Hepatocyte (in vitro differentiated cells): Measurements from ENCODE around the gene SLC22A23. TPM values are rescaled to one million over a fixed set of nuclear protein-coding genes. Genes with fewer than 3 reads are reported as not detected.

Experiments
- DNase-seq: peaks from one replicate; pipeline ENCODE4 v3.0.0-alpha.2; 2016; ENCODE audit warnings: low spot score
- H2AFZ ChIP-seq: fragments of 200-600 bp; sonication (generic); 2 replicates; pipeline ENCODE4 v1.6.0; 2016; ENCODE audit warnings: antibody characterized with exemption, mild to moderate bottlenecking
- H3K27ac ChIP-seq: fragments of 200-600 bp; sonication (generic); 2 replicates; pipeline ENCODE4 v1.5.1; 2016; ENCODE audit warnings: mild to moderate bottlenecking
- H3K27me3 ChIP-seq: fragments of 200-600 bp; sonication (generic); 2 replicates; pipeline ENCODE4 v1.6.1; 2016
- H3K36me3 ChIP-seq: fragments of 200-600 bp; sonication (generic); replicated peaks from 2 replicates; pipeline ENCODE4 v1.5.1; 2016; ENCODE audit warnings: low read depth; ENCODE audit not compliant: insufficient read depth
- H3K4me1 ChIP-seq: fragments of 200-600 bp; sonication (generic); 2 replicates; pipeline ENCODE4 v1.5.1; 2016; ENCODE audit warnings: mild to moderate bottlenecking, moderate library complexity; ENCODE audit not compliant: insufficient read depth
- H3K4me2 ChIP-seq: fragments of 200-600 bp; sonication (generic); 2 replicates; pipeline ENCODE4 v1.6.0; 2016
- H3K4me3 ChIP-seq: fragments of 200-600 bp; sonication (generic); 2 replicates; pipeline ENCODE4 v1.5.1; 2016; ENCODE audit warnings: mild to moderate bottlenecking
- H3K79me2 ChIP-seq: fragments of 200-600 bp; sonication (generic); 2 replicates; pipeline ENCODE4 v1.6.0; 2017; ENCODE audit warnings: mild to moderate bottlenecking
- H3K9me2 ChIP-seq: fragments of 200-600 bp; sonication (generic); replicated peaks from 2 replicates; pipeline ENCODE4 v1.6.0; 2017; ENCODE audit warnings: mild to moderate bottlenecking; ENCODE audit not compliant: insufficient read depth
- H3K9me3 ChIP-seq: fragments of 200-600 bp; sonication (generic); 2 replicates; pipeline ENCODE4 v1.5.1; 2016; ENCODE audit warnings: low read depth, mild to moderate bottlenecking
- H4K20me1 ChIP-seq: fragments of 200-600 bp; sonication (generic); 2 replicates; pipeline ENCODE4 v1.6.0; 2016; ENCODE audit warnings: mild to moderate bottlenecking; ENCODE audit not compliant: insufficient read depth, poor library complexity, severe bottlenecking
- EZH2 ChIP-seq: fragments of 200-600 bp; sonication (generic); IDR thresholded peaks from 2 replicates; pipeline ENCODE4 v1.6.1; 2016; ENCODE audit warnings: antibody characterized with exemption, mild to moderate bottlenecking, borderline replicate concordance
- EZH2phosphoT487 ChIP-seq: fragments of 200-600 bp; sonication (generic); IDR thresholded peaks from one replicate; pipeline ENCODE4 v1.6.1; 2018; ENCODE audit warnings: antibody characterized with exemption, mild to moderate bottlenecking, low read depth, moderate library complexity; ENCODE audit not compliant: unreplicated experiment, severe bottlenecking
- WGBS: methylation state at CpG from one replicate; pipeline ENCODE4 v1.1.6; 2016; ENCODE audit warnings: low lambda C conversion rate; ENCODE audit errors: missing lambda C conversion rate; 5-methylcytosine and 5-hydroxymethylcytosine counted together
- polyA plus RNA-seq: library from polyadenylated mRNA; unstranded; fragments of >200 nt; fragmentation: Nextera tagmentation; extraction: Ambion mirVana; gene quantifications from 2 replicates; pipeline ENCODE4 v1.2.1, GENCODE V29; 2016
- total RNA-seq: library from RNA; depleted of rRNA; stranded (reverse); fragments of >200 nt; gene quantifications from 2 replicates; pipeline ENCODE4 v1.2.3, GENCODE V29; 2014
- TF ChIP-seq, protein P1 (sequence below): fragments of 200-600 bp; sonication (generic); IDR thresholded peaks from 2 replicates; pipeline ENCODE4 v1.5.1; 2016; ENCODE audit warnings: antibody characterized with exemption, mild to moderate bottlenecking; ENCODE audit not compliant: poor library complexity

SLC22A23 gene
- total and polyA plus RNA-seq, 2 experiments from 2014 or later, result 14.3 to 14.8 TPM

DNA sequence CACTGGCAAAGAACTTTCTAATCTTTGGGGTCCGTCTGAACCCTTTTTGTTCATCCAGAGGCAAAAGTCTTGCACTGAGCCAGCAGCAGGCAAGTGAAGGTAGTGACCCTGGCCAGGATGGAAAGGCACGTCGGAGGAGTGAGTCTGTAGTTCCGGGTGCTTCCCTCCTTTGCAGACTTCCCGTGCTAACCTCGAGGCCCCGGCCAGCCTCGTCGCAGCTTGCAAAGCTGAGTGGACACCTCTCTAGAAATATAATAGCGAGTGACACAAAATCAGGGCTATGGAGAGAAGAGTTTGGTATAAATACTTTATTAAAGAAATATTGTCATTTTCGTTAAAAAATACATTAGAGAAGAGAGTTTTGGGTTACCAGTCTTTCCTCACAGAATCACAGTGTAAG lies 188.2 kb downstream of the SLC22A23 start:
- TF ChIP-seq EZH2 (no peak), EZH2phosphoT487 (no peak)
- TF ChIP-seq, protein P1, sequence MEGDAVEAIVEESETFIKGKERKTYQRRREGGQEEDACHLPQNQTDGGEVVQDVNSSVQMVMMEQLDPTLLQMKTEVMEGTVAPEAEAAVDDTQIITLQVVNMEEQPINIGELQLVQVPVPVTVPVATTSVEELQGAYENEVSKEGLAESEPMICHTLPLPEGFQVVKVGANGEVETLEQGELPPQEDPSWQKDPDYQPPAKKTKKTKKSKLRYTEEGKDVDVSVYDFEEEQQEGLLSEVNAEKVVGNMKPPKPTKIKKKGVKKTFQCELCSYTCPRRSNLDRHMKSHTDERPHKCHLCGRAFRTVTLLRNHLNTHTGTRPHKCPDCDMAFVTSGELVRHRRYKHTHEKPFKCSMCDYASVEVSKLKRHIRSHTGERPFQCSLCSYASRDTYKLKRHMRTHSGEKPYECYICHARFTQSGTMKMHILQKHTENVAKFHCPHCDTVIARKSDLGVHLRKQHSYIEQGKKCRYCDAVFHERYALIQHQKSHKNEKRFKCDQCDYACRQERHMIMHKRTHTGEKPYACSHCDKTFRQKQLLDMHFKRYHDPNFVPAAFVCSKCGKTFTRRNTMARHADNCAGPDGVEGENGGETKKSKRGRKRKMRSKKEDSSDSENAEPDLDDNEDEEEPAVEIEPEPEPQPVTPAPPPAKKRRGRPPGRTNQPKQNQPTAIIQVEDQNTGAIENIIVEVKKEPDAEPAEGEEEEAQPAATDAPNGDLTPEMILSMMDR, result no peak
- H3K4me1 ChIP-seq, result no peaks in the 10 kb centered on the region
- no peak overlapping the region for H3K4me3 ChIP-seq
- peaks cover 5% of the 10 kb centered on the region for H3K79me2 ChIP-seq
- H3K27me3 ChIP-seq, result no peaks in the 10 kb centered on the region
- peaks cover 3% of the 10 kb centered on the region for H4K20me1 ChIP-seq
- no peaks in the 10 kb centered on the region for H3K36me3 ChIP-seq
- 96% methylated on average over 11 of the region's 11 CpGs for WGBS
- no peaks in the 10 kb centered on the region for H3K9me2 ChIP-seq
- DNase-seq, result no peak
- H3K9me3 ChIP-seq, result no peaks in the 10 kb centered on the region
- no peak overlapping the region for H2AFZ ChIP-seq
- no peak overlapping the region for H3K4me2 ChIP-seq
- H3K27ac ChIP-seq, result no peak overlapping the region

DNA sequence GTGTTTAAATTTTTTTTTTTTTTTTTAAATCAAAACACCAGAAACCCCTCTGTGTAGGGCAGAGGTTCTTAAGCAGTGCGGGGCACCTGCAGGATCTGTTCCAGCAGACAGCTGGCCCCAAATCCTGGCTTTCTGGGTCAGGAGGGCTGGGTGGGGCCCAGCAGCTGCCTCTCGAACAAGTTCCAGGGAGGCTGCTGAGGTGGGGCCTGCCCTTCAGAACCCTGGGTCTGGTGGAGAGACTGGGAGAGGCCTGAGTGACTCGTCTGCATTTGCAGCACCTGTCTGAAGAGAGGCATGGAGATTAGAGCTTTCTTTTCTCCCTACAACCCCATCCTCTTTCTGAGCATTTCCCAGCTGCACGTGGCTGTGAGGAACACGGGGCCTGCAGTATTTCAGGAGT lies 189.7 kb downstream of the SLC22A23 start:
- Histone ChIP-seq H3K4me2 (no peak overlapping the region), H2AFZ (no peak overlapping the region), H3K9me3 (no peaks in the 10 kb centered on the region), H3K36me3 (no peaks in the 10 kb centered on the region), H3K79me2 (peaks cover 17% of the 10 kb centered on the region), H3K27ac (no peak overlapping the region), H3K4me1 (no peaks in the 10 kb centered on the region), H3K4me3 (no peak overlapping the region), H3K9me2 (no peaks in the 10 kb centered on the region), H4K20me1 (peaks cover 3% of the 10 kb centered on the region), H3K27me3 (no peaks in the 10 kb centered on the region)
- TF ChIP-seq EZH2 (no peak), EZH2phosphoT487 (no peak)
- TF ChIP-seq, protein P1, result no peak
- WGBS, result 79% methylated on average over 5 of the region's 5 CpGs
- DNase-seq, result no peak

DNA sequence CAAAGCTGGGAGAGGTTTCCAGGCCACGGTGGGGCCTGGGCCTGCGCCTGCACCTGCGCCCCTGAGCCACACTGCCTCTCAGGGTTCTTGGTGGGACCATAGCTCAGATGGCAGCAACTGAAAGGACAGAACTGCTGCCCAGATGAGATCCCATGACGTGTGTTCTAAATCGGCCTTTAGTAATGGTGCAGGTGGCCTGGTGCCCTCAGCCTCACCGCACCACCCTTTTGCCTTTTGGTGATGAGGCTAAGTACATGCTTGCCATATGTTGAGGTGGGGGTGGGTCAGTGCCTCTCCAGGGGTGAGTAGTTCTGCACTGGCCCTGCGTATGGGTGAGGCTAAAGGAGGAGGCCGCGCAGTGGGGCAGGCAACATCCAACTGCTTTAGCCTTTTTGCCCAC lies 190.7 kb downstream of the SLC22A23 start:
- no peaks in the 10 kb centered on the region for H3K27me3 ChIP-seq
- DNase-seq, result no peak
- peaks cover 3% of the 10 kb centered on the region for H4K20me1 ChIP-seq
- H3K9me2 ChIP-seq, result no peaks in the 10 kb centered on the region
- H3K4me2 ChIP-seq, result no peak overlapping the region
- TF ChIP-seq, protein P1, result no peak
- no peak for TF ChIP-seq EZH2phosphoT487
- TF ChIP-seq EZH2, result no peak
- no peaks in the 10 kb centered on the region for H3K4me1 ChIP-seq
- no peak overlapping the region for H3K4me3 ChIP-seq
- peaks cover 25% of the 10 kb centered on the region for H3K79me2 ChIP-seq
- no peak overlapping the region for H3K27ac ChIP-seq
- H3K9me3 ChIP-seq, result no peaks in the 10 kb centered on the region
- no peak overlapping the region for H2AFZ ChIP-seq
- H3K36me3 ChIP-seq, result no peaks in the 10 kb centered on the region
- WGBS, result 56% methylated on average over 9 of the region's 9 CpGs

DNA sequence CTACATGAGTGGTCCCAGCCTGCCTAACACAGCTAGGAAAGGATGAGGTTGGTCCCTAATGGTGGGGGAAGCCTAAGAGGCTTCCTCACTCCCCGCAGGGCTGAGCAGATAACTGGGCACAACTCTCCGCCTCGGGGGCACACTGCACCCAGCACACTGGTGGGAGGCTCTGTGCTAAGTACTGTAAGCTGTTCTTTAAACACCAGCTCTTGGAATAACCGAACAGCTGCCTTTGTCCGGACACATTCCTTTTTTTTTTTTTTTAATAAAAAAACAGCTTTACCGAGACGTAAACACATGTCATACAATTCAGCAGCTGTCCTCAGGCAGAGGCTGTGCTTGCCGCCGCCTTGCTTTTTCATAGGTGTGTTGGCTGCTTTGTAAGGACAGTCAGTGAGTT lies 191.2 kb downstream of the SLC22A23 start:
- no peak overlapping the region for H3K4me3 ChIP-seq
- H3K9me3 ChIP-seq, result no peaks in the 10 kb centered on the region
- H3K4me1 ChIP-seq, result peaks cover under 1% of the 10 kb centered on the region
- H3K9me2 ChIP-seq, result no peaks in the 10 kb centered on the region
- no peak for TF ChIP-seq EZH2
- H4K20me1 ChIP-seq, result peaks cover 3% of the 10 kb centered on the region
- H3K36me3 ChIP-seq, result no peaks in the 10 kb centered on the region
- no peak overlapping the region for H3K4me2 ChIP-seq
- peaks cover 30% of the 10 kb centered on the region for H3K79me2 ChIP-seq
- H3K27me3 ChIP-seq, result no peaks in the 10 kb centered on the region
- no peak for DNase-seq
- no peak overlapping the region for H3K27ac ChIP-seq
- H2AFZ ChIP-seq, result no peak overlapping the region
- 57% methylated on average over 9 of the region's 9 CpGs for WGBS
